PC-3 (cell line): Measurements from ENCODE around the gene PLXNB1. TPM values are rescaled to one million over a fixed set of nuclear protein-coding genes. Genes with fewer than 3 reads are reported as not detected.
A peak's percentile ranks its signal among the peaks of the same experiment; 100 is the strongest.

ENCODE experiments used
- ATAC-seq: fragments of 200-7000 bp; cut with Tn5 transposase; 2 replicates; pipeline ENCODE4 v1.9.1; 2020; ENCODE audit warnings: mild to moderate bottlenecking, moderate library complexity
- BruUV-seq: library from RNA; stranded (reverse); fragments of 400-500 nt; replicated peaks from 2 replicates; lab custom pipeline; 2021; lab: Mats Ljungman, UMichigan
- CTCF ChIA-PET: fragments of 300-600 bp; sonication (Branson Sonifier 250); formaldehyde crosslinking; loops from one replicate; lab custom pipeline; 2022; ENCODE audit warnings: antibody characterized with exemption; lab: Charles Lee
- POLR2A ChIA-PET: fragments of 300-600 bp; sonication (Branson Sonifier 250); formaldehyde crosslinking; loops from one replicate; lab custom pipeline; 2022; ENCODE audit warnings: antibody characterized with exemption; ENCODE audit not compliant: unreplicated experiment; lab: Charles Lee
- DNase-seq: peaks from one replicate; pipeline ENCODE4 v3.0.0-alpha.2; 2015
- H2AFZ ChIP-seq: fragments of 300-600 bp; sonication (generic); 2 replicates; pipeline ENCODE4 v1.6.0; 2016; ENCODE audit warnings: antibody characterized with exemption, low read length
- H3F3A ChIP-seq: fragments of 300-600 bp; sonication (generic); one replicate; pipeline ENCODE4 v1.6.0; 2017; ENCODE audit warnings: antibody characterized with exemption, low read length, control low read depth, mild to moderate bottlenecking; ENCODE audit not compliant: unreplicated experiment
- H3K27ac ChIP-seq: fragments of 300-600 bp; sonication (generic); 2 replicates; pipeline ENCODE4 v1.5.1; 2016; ENCODE audit warnings: mild to moderate bottlenecking, low read length
- H3K27me3 ChIP-seq: fragments of 300-600 bp; sonication (generic); 2 replicates; pipeline ENCODE4 v1.6.1; 2016; ENCODE audit warnings: low read length, mixed read lengths
- H3K36me3 ChIP-seq: fragments of 300-600 bp; sonication (generic); 2 replicates; pipeline ENCODE4 v1.6.1; 2016; ENCODE audit warnings: low read depth, mixed run types, low read length, mixed read lengths
- H3K4me1 ChIP-seq: fragments of 300-600 bp; sonication (generic); 2 replicates; pipeline ENCODE4 v1.5.1; 2016; ENCODE audit warnings: low read length; ENCODE audit not compliant: insufficient read depth
- H3K4me2 ChIP-seq: fragments of 300-600 bp; sonication (generic); 2 replicates; pipeline ENCODE4 v1.6.0; 2016; ENCODE audit warnings: low read length
- H3K4me3 ChIP-seq: fragments of 300-600 bp; sonication (generic); 2 replicates; pipeline ENCODE4 v1.5.1; 2016; ENCODE audit warnings: mild to moderate bottlenecking, low read length, mixed read lengths
- H3K79me2 ChIP-seq: fragments of 300-600 bp; sonication (generic); 2 replicates; pipeline ENCODE4 v1.6.1; 2017; ENCODE audit warnings: low read length, mixed read lengths
- H3K9ac ChIP-seq: fragments of 300-600 bp; sonication (generic); 2 replicates; pipeline ENCODE4 v1.6.0; 2016; ENCODE audit warnings: mild to moderate bottlenecking, low read length
- H3K9me2 ChIP-seq: fragments of 300-600 bp; sonication (generic); replicated peaks from 2 replicates; pipeline ENCODE4 v1.6.1; 2016; ENCODE audit warnings: mixed run types, low read length, mixed read lengths
- H3K9me3 ChIP-seq: fragments of 300-600 bp; sonication (generic); 2 replicates; pipeline ENCODE4 v1.6.1; 2016; ENCODE audit warnings: low read length, mixed read lengths
- H4K20me1 ChIP-seq: fragments of 300-600 bp; sonication (generic); 2 replicates; pipeline ENCODE4 v1.6.1; 2016; ENCODE audit warnings: low read length, mixed read lengths
- CTCF ChIP-seq: fragments of 300-600 bp; sonication (generic); conservative IDR thresholded peaks from 2 replicates; pipeline ENCODE4 v1.5.1; 2017; ENCODE audit warnings: antibody characterized with exemption, low read depth, mild to moderate bottlenecking, low read length
- EZH2 ChIP-seq: fragments of 300-600 bp; sonication (generic); IDR thresholded peaks from one replicate; pipeline ENCODE4 v1.6.1; 2017; ENCODE audit warnings: antibody characterized with exemption, mild to moderate bottlenecking, low read length; ENCODE audit not compliant: unreplicated experiment
- EZH2phosphoT487 ChIP-seq: fragments of 300-600 bp; sonication (generic); IDR thresholded peaks from 2 replicates; pipeline ENCODE4 v1.6.1; 2018; ENCODE audit warnings: mild to moderate bottlenecking, antibody characterized with exemption, low read length, borderline replicate concordance
- intact Hi-C: fragments of 100-400 bp; cut with micrococcal nuclease; formaldehyde crosslinking; loops from 2 replicates; pipeline ENCODE4 v1.9.0; 2023
- total RNA-seq: library from RNA; depleted of rRNA; stranded (reverse); fragments of >200 nt; gene quantifications from 2 replicates; pipeline ENCODE4 v1.2.3, GENCODE V29; 2014

PLXNB1 gene
- total RNA-seq, 1 experiment from 2014 or later, result 35.4 TPM

- no peaks in the 10 kb centered on the region for H3F3A ChIP-seq
- no peak overlapping the region for H3K9ac ChIP-seq
- no peaks in the 10 kb centered on the region for H3K79me2 ChIP-seq
- H3K27ac ChIP-seq, result no peak overlapping the region
- H3K9me2 ChIP-seq, result no peaks in the 10 kb centered on the region
- H3K4me1 ChIP-seq, result peaks cover 11% of the 10 kb centered on the region; the same call in 1 of the 2 replicates
- no peaks in the 10 kb centered on the region for H3K36me3 ChIP-seq
- no peaks in the 10 kb centered on the region for H3K27me3 ChIP-seq
- H3K9me3 ChIP-seq, result no peaks in the 10 kb centered on the region
- TF ChIP-seq CTCF (peak; percentile 82), EZH2phosphoT487 (no peak), EZH2 (no peak)
- H2AFZ ChIP-seq, result no peak overlapping the region
- H4K20me1 ChIP-seq, result no peaks in the 10 kb centered on the region
- DNase-seq (peak; percentile 86), ATAC-seq (peak; percentile 66)
- no peak overlapping the region for H3K4me2 ChIP-seq
- intact Hi-C loops, result loop anchor here (1.0 kb wide), 2 partner anchors 35 to 128 kb away; no protein-coding TSS in a partner anchor
- no peak overlapping the region for H3K4me3 ChIP-seq
- ChIA-PET CTCF (interaction anchor here (0.5 to 3.9 kb wide), 20 partner anchors 8 to 740 kb away, joined by 3 to 222 read pairs (median 6); partner anchors contain the start of genes ATRIP, CCDC51 and TMA7), POLR2A (interaction anchor here (0.6 kb wide), 2 partner anchors 35 to 284 kb away, joined by 3 to 4 read pairs; no protein-coding TSS in a partner anchor)
- BruUV-seq, result no TSS peak
Measured at GRCh38 chr3:48400824-48401433, 29.0 kb downstream of the PLXNB1 start.

DNA sequence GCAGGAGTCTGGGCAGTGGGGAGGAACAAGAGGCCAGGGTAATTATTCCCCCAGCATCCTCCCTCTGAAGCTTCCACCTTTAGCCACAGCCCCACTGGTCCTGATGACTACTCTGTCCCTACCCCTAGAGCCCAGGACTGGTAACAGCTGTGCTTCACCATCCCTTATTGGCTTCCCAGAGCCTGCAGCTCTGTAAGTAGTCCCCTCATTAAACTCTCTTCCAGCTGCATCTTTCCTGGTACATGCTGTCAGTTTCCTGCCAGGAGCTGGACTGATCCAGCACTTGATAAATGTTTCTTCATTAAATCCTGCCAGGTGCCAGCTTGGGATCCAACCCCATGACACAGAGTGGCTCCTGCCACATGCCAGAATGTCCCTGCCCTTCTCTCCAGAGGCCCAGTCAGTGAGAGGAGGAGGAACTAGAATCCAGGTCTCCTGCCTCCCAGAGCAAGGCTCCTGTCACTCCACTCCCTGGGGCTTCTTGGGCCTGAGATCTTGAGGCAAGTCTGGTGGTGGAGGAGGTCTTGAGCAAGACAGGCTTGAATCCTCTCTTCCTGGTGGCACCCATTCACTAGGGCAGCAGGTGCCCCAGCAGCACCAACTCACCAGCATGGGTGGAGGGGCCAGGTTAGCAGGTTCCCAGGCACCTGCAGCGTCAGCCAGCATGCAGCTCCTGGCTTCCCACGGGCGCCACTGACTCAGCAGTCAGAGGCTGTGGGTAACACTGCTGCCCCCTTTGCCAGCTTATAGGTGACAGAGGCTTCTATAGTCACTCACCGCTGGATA, 30.3 kb downstream of the PLXNB1 start:
- no peaks in the 10 kb centered on the region for H3K27me3 ChIP-seq
- H3K9ac ChIP-seq, result no peak overlapping the region
- no peaks in the 10 kb centered on the region for H3K79me2 ChIP-seq
- TF ChIP-seq EZH2 (no peak), EZH2phosphoT487 (no peak), CTCF (no peak)
- no TSS peak for BruUV-seq
- no peaks in the 10 kb centered on the region for H3K9me2 ChIP-seq
- H3K36me3 ChIP-seq, result no peaks in the 10 kb centered on the region
- H3F3A ChIP-seq, result no peaks in the 10 kb centered on the region
- POLR2A ChIA-PET, result no interaction called here
- H3K27ac ChIP-seq, result no peak overlapping the region
- intact Hi-C loops, result no loop called here
- CTCF ChIA-PET, result interaction anchor here (2.1 to 3.9 kb wide), 2 partner anchors 37 to 124 kb away, joined by 13 to 222 read pairs; no protein-coding TSS in a partner anchor
- ATAC-seq, result peak; percentile 19; the same call in 1 of the 2 replicates
- no peak overlapping the region for H3K4me2 ChIP-seq
- no peak overlapping the region for H2AFZ ChIP-seq
- no peaks in the 10 kb centered on the region for H4K20me1 ChIP-seq
- no peaks in the 10 kb centered on the region for H3K9me3 ChIP-seq
- peak; percentile 11 for DNase-seq
- H3K4me1 ChIP-seq, result peaks cover 11% of the 10 kb centered on the region; the same call in 1 of the 2 replicates
- H3K4me3 ChIP-seq, result no peak overlapping the region
